ENCODE data around the gene DBH.

The DBH gene

DNA sequence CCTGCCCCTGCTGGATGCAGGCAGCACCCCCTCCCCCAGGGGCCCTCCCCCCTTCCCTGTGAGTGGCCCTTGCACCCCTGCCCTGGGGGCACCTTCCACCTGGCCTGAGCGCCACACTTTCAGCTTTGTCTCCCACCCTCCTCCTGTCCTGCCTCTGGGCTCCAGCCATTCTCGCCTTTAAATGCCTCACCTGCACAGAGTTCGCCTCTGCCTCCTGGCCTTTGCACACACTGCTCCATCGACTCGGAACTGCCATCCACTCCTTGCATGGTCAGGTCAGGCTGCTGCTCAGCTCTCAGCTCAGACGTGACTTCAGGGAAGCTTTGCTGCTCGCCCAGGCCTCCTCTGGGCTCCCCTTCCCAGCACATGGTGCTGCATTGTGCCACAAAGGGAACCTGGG is 37.2 kb upstream of the DBH start:
- Histone ChIP-seq H3K4me3 (replicated peaks; ENCODE audit: insufficient read depth, low read length) (no peak overlapping the region), H3K27ac (replicated peaks) (no peak overlapping the region), H3K27me3 (ENCODE audit: insufficient read depth, poor library complexity, severe bottlenecking) (no peaks in the 10 kb centered on the region)
- DNase-seq (ENCODE audit: low read depth in 1 of 2, low spot score in 1 of 2), result no peak
- TF ChIP-seq, protein P1, sequence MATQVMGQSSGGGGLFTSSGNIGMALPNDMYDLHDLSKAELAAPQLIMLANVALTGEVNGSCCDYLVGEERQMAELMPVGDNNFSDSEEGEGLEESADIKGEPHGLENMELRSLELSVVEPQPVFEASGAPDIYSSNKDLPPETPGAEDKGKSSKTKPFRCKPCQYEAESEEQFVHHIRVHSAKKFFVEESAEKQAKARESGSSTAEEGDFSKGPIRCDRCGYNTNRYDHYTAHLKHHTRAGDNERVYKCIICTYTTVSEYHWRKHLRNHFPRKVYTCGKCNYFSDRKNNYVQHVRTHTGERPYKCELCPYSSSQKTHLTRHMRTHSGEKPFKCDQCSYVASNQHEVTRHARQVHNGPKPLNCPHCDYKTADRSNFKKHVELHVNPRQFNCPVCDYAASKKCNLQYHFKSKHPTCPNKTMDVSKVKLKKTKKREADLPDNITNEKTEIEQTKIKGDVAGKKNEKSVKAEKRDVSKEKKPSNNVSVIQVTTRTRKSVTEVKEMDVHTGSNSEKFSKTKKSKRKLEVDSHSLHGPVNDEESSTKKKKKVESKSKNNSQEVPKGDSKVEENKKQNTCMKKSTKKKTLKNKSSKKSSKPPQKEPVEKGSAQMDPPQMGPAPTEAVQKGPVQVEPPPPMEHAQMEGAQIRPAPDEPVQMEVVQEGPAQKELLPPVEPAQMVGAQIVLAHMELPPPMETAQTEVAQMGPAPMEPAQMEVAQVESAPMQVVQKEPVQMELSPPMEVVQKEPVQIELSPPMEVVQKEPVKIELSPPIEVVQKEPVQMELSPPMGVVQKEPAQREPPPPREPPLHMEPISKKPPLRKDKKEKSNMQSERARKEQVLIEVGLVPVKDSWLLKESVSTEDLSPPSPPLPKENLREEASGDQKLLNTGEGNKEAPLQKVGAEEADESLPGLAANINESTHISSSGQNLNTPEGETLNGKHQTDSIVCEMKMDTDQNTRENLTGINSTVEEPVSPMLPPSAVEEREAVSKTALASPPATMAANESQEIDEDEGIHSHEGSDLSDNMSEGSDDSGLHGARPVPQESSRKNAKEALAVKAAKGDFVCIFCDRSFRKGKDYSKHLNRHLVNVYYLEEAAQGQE (IDR thresholded peaks at IDR 0.05; ENCODE audit: insufficient replicate concordance, low read depth), result no peak
- TF ChIP-seq SPI1 (IDR thresholded peaks at IDR 0.05; ENCODE audit: borderline replicate concordance, low read depth) (no peak), GABPA (IDR thresholded peaks at IDR 0.05; ENCODE audit: low read depth) (no peak), POLR2AphosphoS5 (IDR thresholded peaks at IDR 0.05; ENCODE audit: low read depth) (no peak)
- TF ChIP-seq, protein P2, sequence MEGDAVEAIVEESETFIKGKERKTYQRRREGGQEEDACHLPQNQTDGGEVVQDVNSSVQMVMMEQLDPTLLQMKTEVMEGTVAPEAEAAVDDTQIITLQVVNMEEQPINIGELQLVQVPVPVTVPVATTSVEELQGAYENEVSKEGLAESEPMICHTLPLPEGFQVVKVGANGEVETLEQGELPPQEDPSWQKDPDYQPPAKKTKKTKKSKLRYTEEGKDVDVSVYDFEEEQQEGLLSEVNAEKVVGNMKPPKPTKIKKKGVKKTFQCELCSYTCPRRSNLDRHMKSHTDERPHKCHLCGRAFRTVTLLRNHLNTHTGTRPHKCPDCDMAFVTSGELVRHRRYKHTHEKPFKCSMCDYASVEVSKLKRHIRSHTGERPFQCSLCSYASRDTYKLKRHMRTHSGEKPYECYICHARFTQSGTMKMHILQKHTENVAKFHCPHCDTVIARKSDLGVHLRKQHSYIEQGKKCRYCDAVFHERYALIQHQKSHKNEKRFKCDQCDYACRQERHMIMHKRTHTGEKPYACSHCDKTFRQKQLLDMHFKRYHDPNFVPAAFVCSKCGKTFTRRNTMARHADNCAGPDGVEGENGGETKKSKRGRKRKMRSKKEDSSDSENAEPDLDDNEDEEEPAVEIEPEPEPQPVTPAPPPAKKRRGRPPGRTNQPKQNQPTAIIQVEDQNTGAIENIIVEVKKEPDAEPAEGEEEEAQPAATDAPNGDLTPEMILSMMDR (IDR thresholded peaks at IDR 0.05; ENCODE audit: insufficient read depth, low read length), result no peak

DNA sequence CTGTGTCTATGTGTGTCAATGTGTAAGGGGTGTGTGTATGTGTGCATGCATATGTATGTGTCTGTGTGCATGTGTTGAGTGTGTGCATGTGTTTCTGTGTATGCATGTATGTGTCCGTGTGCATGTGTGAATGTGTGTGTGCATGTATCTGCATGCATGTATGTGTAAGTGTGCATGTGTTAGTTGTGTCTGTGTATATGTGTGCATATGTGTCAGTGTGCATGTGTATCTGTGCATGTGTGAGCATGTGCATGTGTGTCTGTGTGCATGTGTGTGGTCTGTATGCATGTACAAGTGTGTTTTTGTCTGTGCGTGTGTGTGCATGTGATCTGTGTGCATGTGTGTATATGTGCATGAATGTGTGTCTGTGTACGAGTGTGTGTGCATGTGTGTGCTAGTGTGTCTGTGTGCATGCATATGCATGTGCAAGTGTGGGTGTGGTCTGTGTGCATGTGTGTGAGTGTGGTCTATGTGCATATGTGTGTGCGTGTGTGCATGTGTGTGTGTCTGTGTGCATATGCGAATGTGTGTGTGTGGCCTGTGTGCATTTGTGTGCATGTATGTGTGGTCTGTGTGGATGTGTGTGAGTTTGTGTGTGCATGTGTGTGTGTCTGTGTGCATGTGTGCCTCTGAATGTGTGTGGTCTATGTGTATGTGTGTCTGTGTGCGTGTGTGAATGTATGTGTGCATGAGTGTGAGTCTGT is 36.5 kb upstream of the DBH start:
- no peak overlapping the region for H3K4me3 ChIP-seq (replicated peaks; ENCODE audit: insufficient read depth, low read length)
- DNase-seq (ENCODE audit: low read depth in 1 of 2, low spot score in 1 of 2), result no peak
- no peak overlapping the region for H3K27ac ChIP-seq (replicated peaks)
- H3K27me3 ChIP-seq (ENCODE audit: insufficient read depth, poor library complexity, severe bottlenecking), result no peaks in the 10 kb centered on the region
- no peak for TF ChIP-seq POLR2AphosphoS5 (IDR thresholded peaks at IDR 0.05; ENCODE audit: low read depth)
- no peak for TF ChIP-seq SPI1 (IDR thresholded peaks at IDR 0.05; ENCODE audit: borderline replicate concordance, low read depth)
- no peak for TF ChIP-seq GABPA (IDR thresholded peaks at IDR 0.05; ENCODE audit: low read depth)
- TF ChIP-seq, protein P2 (IDR thresholded peaks at IDR 0.05; ENCODE audit: insufficient read depth, low read length), result no peak
- TF ChIP-seq, protein P1 (IDR thresholded peaks at IDR 0.05; ENCODE audit: insufficient replicate concordance, low read depth), result no peak

DNA sequence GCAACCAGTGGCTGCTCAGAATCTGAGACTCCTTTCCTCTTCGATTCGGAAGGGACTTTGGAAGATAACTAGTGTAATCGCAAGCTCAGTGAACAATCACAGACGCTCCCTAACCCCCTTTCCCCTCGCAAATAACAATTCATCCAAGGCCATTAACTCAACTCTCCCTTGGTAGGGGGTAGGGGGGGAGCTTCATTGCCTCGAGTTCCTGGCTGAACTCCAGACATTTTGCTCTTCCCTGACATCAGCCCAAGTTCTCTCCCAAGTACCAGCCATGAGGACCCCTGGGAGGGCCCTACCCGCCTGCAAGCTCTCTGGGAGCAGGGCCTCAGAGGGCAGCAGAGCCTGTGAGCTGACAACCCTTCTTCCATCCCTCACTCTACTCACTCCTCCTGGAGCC is 35.4 kb upstream of the DBH start:
- H3K4me3 ChIP-seq (replicated peaks; ENCODE audit: insufficient read depth, low read length), result no peak overlapping the region
- no peak overlapping the region for H3K27ac ChIP-seq (replicated peaks)
- DNase-seq (ENCODE audit: low read depth in 1 of 2, low spot score in 1 of 2), result no peak
- no peaks in the 10 kb centered on the region for H3K27me3 ChIP-seq (ENCODE audit: insufficient read depth, poor library complexity, severe bottlenecking)
- TF ChIP-seq, protein P2 (IDR thresholded peaks at IDR 0.05; ENCODE audit: insufficient read depth, low read length), result no peak
- TF ChIP-seq GABPA (IDR thresholded peaks at IDR 0.05; ENCODE audit: low read depth) (no peak), SPI1 (IDR thresholded peaks at IDR 0.05; ENCODE audit: borderline replicate concordance, low read depth) (no peak), POLR2AphosphoS5 (IDR thresholded peaks at IDR 0.05; ENCODE audit: low read depth) (no peak)
- TF ChIP-seq, protein P1 (IDR thresholded peaks at IDR 0.05; ENCODE audit: insufficient replicate concordance, low read depth), result no peak
